ENCODE results near the gene MYORG.

The MYORG gene

DNA sequence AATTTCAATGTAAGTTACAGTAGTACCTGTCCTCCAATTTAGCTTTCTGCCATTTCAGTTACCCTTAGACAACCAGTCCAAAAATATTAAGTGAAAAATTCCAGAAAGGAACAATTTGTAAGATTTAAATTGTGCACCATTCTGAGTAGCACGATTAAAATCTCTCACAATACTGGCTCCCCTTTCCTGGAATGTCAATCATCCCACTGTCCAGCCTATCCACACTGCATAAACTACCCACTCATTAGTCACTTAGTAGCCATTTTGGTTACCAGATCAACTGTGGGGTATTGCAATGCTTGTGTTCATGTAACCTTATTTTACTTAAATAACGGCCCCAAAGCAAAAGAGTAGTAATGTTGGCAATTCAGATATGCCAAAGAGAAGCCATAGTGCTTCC, 59.3 kb downstream of the MYORG start:
- H3K27ac ChIP-seq, result no peak overlapping the region
- TF ChIP-seq, protein P1, sequence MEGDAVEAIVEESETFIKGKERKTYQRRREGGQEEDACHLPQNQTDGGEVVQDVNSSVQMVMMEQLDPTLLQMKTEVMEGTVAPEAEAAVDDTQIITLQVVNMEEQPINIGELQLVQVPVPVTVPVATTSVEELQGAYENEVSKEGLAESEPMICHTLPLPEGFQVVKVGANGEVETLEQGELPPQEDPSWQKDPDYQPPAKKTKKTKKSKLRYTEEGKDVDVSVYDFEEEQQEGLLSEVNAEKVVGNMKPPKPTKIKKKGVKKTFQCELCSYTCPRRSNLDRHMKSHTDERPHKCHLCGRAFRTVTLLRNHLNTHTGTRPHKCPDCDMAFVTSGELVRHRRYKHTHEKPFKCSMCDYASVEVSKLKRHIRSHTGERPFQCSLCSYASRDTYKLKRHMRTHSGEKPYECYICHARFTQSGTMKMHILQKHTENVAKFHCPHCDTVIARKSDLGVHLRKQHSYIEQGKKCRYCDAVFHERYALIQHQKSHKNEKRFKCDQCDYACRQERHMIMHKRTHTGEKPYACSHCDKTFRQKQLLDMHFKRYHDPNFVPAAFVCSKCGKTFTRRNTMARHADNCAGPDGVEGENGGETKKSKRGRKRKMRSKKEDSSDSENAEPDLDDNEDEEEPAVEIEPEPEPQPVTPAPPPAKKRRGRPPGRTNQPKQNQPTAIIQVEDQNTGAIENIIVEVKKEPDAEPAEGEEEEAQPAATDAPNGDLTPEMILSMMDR (conservative IDR thresholded peaks at IDR 0.05), result no peak
- TF ChIP-seq ZFX (IDR thresholded peaks at IDR 0.05), result no peak
